ENCODE measurements around the gene ATXN7L1.

- TF ChIP-seq CTCF (IDR thresholded peaks at IDR 0.05) (no peak), POLR2A (IDR thresholded peaks at IDR 0.05) (no peak)
Measured at GRCh38 chr7:105910172-105910571, 33.8 kb upstream of the ATXN7L1 start.
